ENCODE data around the gene HECW1. TPM values are rescaled to one million over a fixed set of nuclear protein-coding genes. Genes with fewer than 3 reads are reported as not detected.

Gene HECW1
- total and polyA plus RNA-seq, 4 donors = 0.05 TPM; not detected in 3

DNA sequence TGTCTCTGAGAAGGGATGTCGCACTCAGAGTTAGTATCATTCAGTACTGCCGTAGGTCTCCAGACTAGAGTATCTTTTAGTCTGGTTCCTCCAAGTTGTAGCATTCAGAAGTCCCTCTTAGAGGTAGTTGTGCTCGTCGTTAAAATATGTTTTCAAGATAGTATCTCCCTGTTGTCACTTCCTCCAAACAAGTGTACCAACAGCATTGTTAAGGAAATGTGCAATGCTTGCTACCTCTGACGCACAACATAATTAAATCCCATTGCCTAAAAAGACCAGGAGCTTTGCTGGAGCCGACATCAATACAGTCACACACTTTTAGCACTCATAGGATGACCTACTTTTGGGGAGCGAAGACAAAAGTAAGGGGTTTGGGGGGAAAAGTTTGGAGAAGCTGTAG, 390.5 kb downstream of the HECW1 start:
- TF ChIP-seq EGR1 (IDR thresholded peaks at IDR 0.05; ENCODE audit: low read depth in 2 of 2) (no peak), GABPA (IDR thresholded peaks at IDR 0.05 in 1 of 2, conservative IDR thresholded peaks at IDR 0.05 in 1 of 2) (no peak), SP1 (IDR thresholded peaks at IDR 0.05) (no peak), FOXA2 (IDR thresholded peaks at IDR 0.05) (no peak), ZBTB33 (IDR thresholded peaks at IDR 0.05) (no peak)
- TF ChIP-seq, protein P1, sequence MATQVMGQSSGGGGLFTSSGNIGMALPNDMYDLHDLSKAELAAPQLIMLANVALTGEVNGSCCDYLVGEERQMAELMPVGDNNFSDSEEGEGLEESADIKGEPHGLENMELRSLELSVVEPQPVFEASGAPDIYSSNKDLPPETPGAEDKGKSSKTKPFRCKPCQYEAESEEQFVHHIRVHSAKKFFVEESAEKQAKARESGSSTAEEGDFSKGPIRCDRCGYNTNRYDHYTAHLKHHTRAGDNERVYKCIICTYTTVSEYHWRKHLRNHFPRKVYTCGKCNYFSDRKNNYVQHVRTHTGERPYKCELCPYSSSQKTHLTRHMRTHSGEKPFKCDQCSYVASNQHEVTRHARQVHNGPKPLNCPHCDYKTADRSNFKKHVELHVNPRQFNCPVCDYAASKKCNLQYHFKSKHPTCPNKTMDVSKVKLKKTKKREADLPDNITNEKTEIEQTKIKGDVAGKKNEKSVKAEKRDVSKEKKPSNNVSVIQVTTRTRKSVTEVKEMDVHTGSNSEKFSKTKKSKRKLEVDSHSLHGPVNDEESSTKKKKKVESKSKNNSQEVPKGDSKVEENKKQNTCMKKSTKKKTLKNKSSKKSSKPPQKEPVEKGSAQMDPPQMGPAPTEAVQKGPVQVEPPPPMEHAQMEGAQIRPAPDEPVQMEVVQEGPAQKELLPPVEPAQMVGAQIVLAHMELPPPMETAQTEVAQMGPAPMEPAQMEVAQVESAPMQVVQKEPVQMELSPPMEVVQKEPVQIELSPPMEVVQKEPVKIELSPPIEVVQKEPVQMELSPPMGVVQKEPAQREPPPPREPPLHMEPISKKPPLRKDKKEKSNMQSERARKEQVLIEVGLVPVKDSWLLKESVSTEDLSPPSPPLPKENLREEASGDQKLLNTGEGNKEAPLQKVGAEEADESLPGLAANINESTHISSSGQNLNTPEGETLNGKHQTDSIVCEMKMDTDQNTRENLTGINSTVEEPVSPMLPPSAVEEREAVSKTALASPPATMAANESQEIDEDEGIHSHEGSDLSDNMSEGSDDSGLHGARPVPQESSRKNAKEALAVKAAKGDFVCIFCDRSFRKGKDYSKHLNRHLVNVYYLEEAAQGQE (IDR thresholded peaks at IDR 0.05) = no peak
- no peaks in the 10 kb centered on the region for H3K9me3 ChIP-seq (ENCODE audit: control insufficient read depth in 4 of 4, low read length in 3 of 4)
- H3K4me3 ChIP-seq (ENCODE audit: low read depth in 1 of 3, low read length in 3 of 3) = no peak overlapping the region
- H3K27ac ChIP-seq (ENCODE audit: low read depth in 1 of 2, low read length in 2 of 2) = no peak overlapping the region
- no peak for DNase-seq (ENCODE audit: low spot score)
- WGBS = 88% methylated on average over 7 of the region's 7 CpGs
- no peaks in the 10 kb centered on the region for H3K36me3 ChIP-seq (ENCODE audit: control insufficient read depth in 4 of 4, insufficient read depth in 3 of 4, low read depth in 1 of 4, low read length in 3 of 4)
- peaks cover 4 to 12% (median 7%) of the 10 kb centered on the region in 4 donors for H3K4me1 ChIP-seq (ENCODE audit: control insufficient read depth in 4 of 4, insufficient read depth in 4 of 4, low read length in 3 of 4)
- no peak overlapping the region for H3K9ac ChIP-seq (ENCODE audit: low read depth in 1 of 2, low read length in 2 of 2)
- H3K27me3 ChIP-seq (ENCODE audit: control insufficient read depth in 4 of 4, insufficient read depth in 4 of 4, low read length in 3 of 4) = no peaks in the 10 kb centered on the region

- no peak overlapping the region for H3K27ac ChIP-seq (ENCODE audit: low read depth in 1 of 2, low read length in 2 of 2)
- H3K4me3 ChIP-seq (ENCODE audit: low read depth in 1 of 3, low read length in 3 of 3) = no peak overlapping the region
- no peak for TF ChIP-seq EGR1 (IDR thresholded peaks at IDR 0.05; ENCODE audit: low read depth in 2 of 2)
- TF ChIP-seq, protein P2, sequence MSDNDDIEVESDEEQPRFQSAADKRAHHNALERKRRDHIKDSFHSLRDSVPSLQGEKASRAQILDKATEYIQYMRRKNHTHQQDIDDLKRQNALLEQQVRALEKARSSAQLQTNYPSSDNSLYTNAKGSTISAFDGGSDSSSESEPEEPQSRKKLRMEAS (IDR thresholded peaks at IDR 0.05) = no peak
- TF ChIP-seq HNF4A (conservative IDR thresholded peaks at IDR 0.05) = peak; percentile 34 to 57
- TF ChIP-seq RXRA (IDR thresholded peaks at IDR 0.05) = no peak
- H3K4me1 ChIP-seq (ENCODE audit: control insufficient read depth in 4 of 4, insufficient read depth in 4 of 4, low read length in 3 of 4) = peaks cover 4 to 12% (median 7%) of the 10 kb centered on the region in 4 donors
- H3K9ac ChIP-seq (ENCODE audit: low read depth in 1 of 2, low read length in 2 of 2) = no peak overlapping the region
- 74% methylated on average over 2 of the region's 2 CpGs for WGBS
- H3K27me3 ChIP-seq (ENCODE audit: control insufficient read depth in 4 of 4, insufficient read depth in 4 of 4, low read length in 3 of 4) = no peaks in the 10 kb centered on the region
- DNase-seq (ENCODE audit: low spot score) = no peak
- no peaks in the 10 kb centered on the region for H3K9me3 ChIP-seq (ENCODE audit: control insufficient read depth in 4 of 4, low read length in 3 of 4)
- H3K36me3 ChIP-seq (ENCODE audit: control insufficient read depth in 4 of 4, insufficient read depth in 3 of 4, low read depth in 1 of 4, low read length in 3 of 4) = no peaks in the 10 kb centered on the region
Observed at GRCh38 chr7:43505412-43505811, 393.0 kb downstream of the HECW1 start.

DNA sequence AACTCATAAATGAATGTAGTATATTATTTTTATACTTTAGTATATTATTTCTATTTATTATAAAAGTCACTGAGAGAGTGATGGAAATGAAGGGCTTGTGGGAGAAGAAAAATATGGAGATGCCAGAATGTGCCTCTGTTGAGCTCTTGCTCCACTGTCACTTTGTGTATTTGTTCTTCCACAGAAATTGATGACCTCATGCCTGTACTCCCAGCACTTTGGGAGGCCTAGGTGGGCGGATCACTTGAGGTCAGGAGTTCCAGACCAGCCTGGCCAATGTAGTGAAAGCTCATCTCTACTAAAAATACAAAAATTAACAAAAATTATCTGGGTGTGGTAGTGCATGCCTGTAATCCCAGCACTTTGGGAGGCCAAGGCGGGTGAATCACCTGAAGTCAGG, 394.0 kb downstream of the HECW1 start:
- TF ChIP-seq GABPA (IDR thresholded peaks at IDR 0.05 in 1 of 2, conservative IDR thresholded peaks at IDR 0.05 in 1 of 2) (no peak), FOXA2 (IDR thresholded peaks at IDR 0.05) (no peak), HNF4G (IDR thresholded peaks at IDR 0.05) (no peak), SP1 (IDR thresholded peaks at IDR 0.05) (no peak), ZBTB33 (IDR thresholded peaks at IDR 0.05) (no peak), ATF3 (IDR thresholded peaks at IDR 0.05) (no peak), NR2F2 (IDR thresholded peaks at IDR 0.05) (no peak), TAF1 (conservative IDR thresholded peaks at IDR 0.05) (no peak), RXRA (IDR thresholded peaks at IDR 0.05) (no peak)
- TF ChIP-seq, protein P2 (IDR thresholded peaks at IDR 0.05) = no peak
- TF ChIP-seq, protein P1 (IDR thresholded peaks at IDR 0.05) = no peak

More for the DNA sequence above, 394.0 kb downstream of the HECW1 start:
- H3K4me3 ChIP-seq (ENCODE audit: low read depth in 1 of 3, low read length in 3 of 3) = no peak overlapping the region
- WGBS = 90% methylated on average over 2 of the region's 2 CpGs
- no peaks in the 10 kb centered on the region for H3K27me3 ChIP-seq (ENCODE audit: control insufficient read depth in 4 of 4, insufficient read depth in 4 of 4, low read length in 3 of 4)
- H3K27ac ChIP-seq (ENCODE audit: low read depth in 1 of 2, low read length in 2 of 2) = no peak overlapping the region
- H3K9me3 ChIP-seq (ENCODE audit: control insufficient read depth in 4 of 4, low read length in 3 of 4) = no peaks in the 10 kb centered on the region
- DNase-seq (ENCODE audit: low spot score) = no peak
- no peaks in the 10 kb centered on the region for H3K36me3 ChIP-seq (ENCODE audit: control insufficient read depth in 4 of 4, insufficient read depth in 3 of 4, low read depth in 1 of 4, low read length in 3 of 4)
- peaks cover 3 to 9% (median 5%) of the 10 kb centered on the region in 4 donors for H3K4me1 ChIP-seq (ENCODE audit: control insufficient read depth in 4 of 4, insufficient read depth in 4 of 4, low read length in 3 of 4)
- no peak overlapping the region for H3K9ac ChIP-seq (ENCODE audit: low read depth in 1 of 2, low read length in 2 of 2)
